ENCODE measurements around the gene ECSIT. TPM values are rescaled to one million over a fixed set of nuclear protein-coding genes. Genes with fewer than 3 reads are reported as not detected.
"Not testable (repeated sequence)": the region's sequence is repeated elsewhere in the genome, so short reads cannot be mapped to it uniquely, and the experiment has no call there.

Gene ECSIT
- polyA plus RNA-seq, 1 donor (not counting 4 experiments of a cell fraction or from before 2014, with no cell fraction given) = 16.0 TPM

- no peaks in the 10 kb centered on the region for H4K20me1 ChIP-seq (ENCODE audit: control insufficient read depth, extremely low read depth, insufficient read depth, low read length)
- no peak overlapping the region for H3K4me2 ChIP-seq (ENCODE audit: control insufficient read depth, extremely low read depth, insufficient read depth, low read depth, low read length)
- dilution Hi-C loops (cut with MboI; ENCODE audit: extremely low pct_ligation_motif_present, low sequenced_read_pairs) = no loop called here
- H3K4me3 ChIP-seq (ENCODE audit: control insufficient read depth in 2 of 3, extremely low read depth in 1 of 3, insufficient read depth in 2 of 3, low read depth in 1 of 3, low read length in 3 of 3) = no peak overlapping the region
- H3K9me1 ChIP-seq (ENCODE audit: control insufficient read depth, extremely low read depth, insufficient read depth, low read length) = no peaks in the 10 kb centered on the region
- no peaks in the 10 kb centered on the region for H3K9me3 ChIP-seq (ENCODE audit: control insufficient read depth, low read depth, low read length)
- H3K36me3 ChIP-seq (ENCODE audit: control insufficient read depth in 2 of 2, extremely low read depth in 1 of 2, insufficient read depth in 2 of 2, low read length in 2 of 2) = no peaks in the 10 kb centered on the region
- no peak overlapping the region for H3K27ac ChIP-seq (ENCODE audit: control insufficient read depth, insufficient read depth, low read length)
- peaks cover 13% of the 10 kb centered on the region for H3K4me1 ChIP-seq (ENCODE audit: control insufficient read depth, extremely low read depth, insufficient read depth, low read length)
- DNase-seq (ENCODE audit: low read depth, low spot score) (no peak), FAIRE-seq (no peak)
- TF ChIP-seq, protein P1, sequence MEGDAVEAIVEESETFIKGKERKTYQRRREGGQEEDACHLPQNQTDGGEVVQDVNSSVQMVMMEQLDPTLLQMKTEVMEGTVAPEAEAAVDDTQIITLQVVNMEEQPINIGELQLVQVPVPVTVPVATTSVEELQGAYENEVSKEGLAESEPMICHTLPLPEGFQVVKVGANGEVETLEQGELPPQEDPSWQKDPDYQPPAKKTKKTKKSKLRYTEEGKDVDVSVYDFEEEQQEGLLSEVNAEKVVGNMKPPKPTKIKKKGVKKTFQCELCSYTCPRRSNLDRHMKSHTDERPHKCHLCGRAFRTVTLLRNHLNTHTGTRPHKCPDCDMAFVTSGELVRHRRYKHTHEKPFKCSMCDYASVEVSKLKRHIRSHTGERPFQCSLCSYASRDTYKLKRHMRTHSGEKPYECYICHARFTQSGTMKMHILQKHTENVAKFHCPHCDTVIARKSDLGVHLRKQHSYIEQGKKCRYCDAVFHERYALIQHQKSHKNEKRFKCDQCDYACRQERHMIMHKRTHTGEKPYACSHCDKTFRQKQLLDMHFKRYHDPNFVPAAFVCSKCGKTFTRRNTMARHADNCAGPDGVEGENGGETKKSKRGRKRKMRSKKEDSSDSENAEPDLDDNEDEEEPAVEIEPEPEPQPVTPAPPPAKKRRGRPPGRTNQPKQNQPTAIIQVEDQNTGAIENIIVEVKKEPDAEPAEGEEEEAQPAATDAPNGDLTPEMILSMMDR (optimal IDR thresholded peaks at IDR 0.05 in 1 of 3, IDR thresholded peaks at IDR 0.05 in 1 of 3, conservative IDR thresholded peaks at IDR 0.05 in 1 of 3; ENCODE audit: extremely low read depth in 1 of 3, insufficient read depth in 2 of 3, low read length in 3 of 3) = no peak
- TF ChIP-seq EZH2 (IDR thresholded peaks at IDR 0.05; ENCODE audit: low read length) = no peak
- no peaks in the 10 kb centered on the region for H3K79me2 ChIP-seq (ENCODE audit: control insufficient read depth, insufficient read depth, low read length)
- no peak overlapping the region for H3K9ac ChIP-seq (ENCODE audit: control insufficient read depth, extremely low read depth, insufficient read depth, low read length)
- H3K27me3 ChIP-seq (ENCODE audit: control insufficient read depth, extremely low read depth, insufficient read depth, low read length) = no peaks in the 10 kb centered on the region
- no peak overlapping the region for H2AFZ ChIP-seq (ENCODE audit: control insufficient read depth, low read length)
Observed at GRCh38 chr19:11576227-11576626, 47.3 kb upstream of the ECSIT start.

- no peaks in the 10 kb centered on the region for H3K9me1 ChIP-seq (ENCODE audit: control insufficient read depth, extremely low read depth, insufficient read depth, low read length)
- peaks cover 13% of the 10 kb centered on the region for H3K4me1 ChIP-seq (ENCODE audit: control insufficient read depth, extremely low read depth, insufficient read depth, low read length)
- H3K9ac ChIP-seq (ENCODE audit: control insufficient read depth, extremely low read depth, insufficient read depth, low read length) = no peak overlapping the region
- dilution Hi-C loops (cut with MboI; ENCODE audit: extremely low pct_ligation_motif_present, low sequenced_read_pairs) = no loop called here
- H3K9me3 ChIP-seq (ENCODE audit: control insufficient read depth, low read depth, low read length) = no peaks in the 10 kb centered on the region
- no peaks in the 10 kb centered on the region for H3K36me3 ChIP-seq (ENCODE audit: control insufficient read depth in 2 of 2, extremely low read depth in 1 of 2, insufficient read depth in 2 of 2, low read length in 2 of 2)
- no peaks in the 10 kb centered on the region for H3K79me2 ChIP-seq (ENCODE audit: control insufficient read depth, insufficient read depth, low read length)
- FAIRE-seq (no peak), DNase-seq (ENCODE audit: low read depth, low spot score) (no peak)
- H3K27ac ChIP-seq (ENCODE audit: control insufficient read depth, insufficient read depth, low read length) = no peak overlapping the region
- TF ChIP-seq EZH2 (IDR thresholded peaks at IDR 0.05; ENCODE audit: low read length) = no peak
- TF ChIP-seq, protein P1 (optimal IDR thresholded peaks at IDR 0.05 in 1 of 3, IDR thresholded peaks at IDR 0.05 in 1 of 3, conservative IDR thresholded peaks at IDR 0.05 in 1 of 3; ENCODE audit: extremely low read depth in 1 of 3, insufficient read depth in 2 of 3, low read length in 3 of 3) = no peak
- no peak overlapping the region for H3K4me2 ChIP-seq (ENCODE audit: control insufficient read depth, extremely low read depth, insufficient read depth, low read depth, low read length)
- no peak overlapping the region for H2AFZ ChIP-seq (ENCODE audit: control insufficient read depth, low read length)
- H3K4me3 ChIP-seq (ENCODE audit: control insufficient read depth in 2 of 3, extremely low read depth in 1 of 3, insufficient read depth in 2 of 3, low read depth in 1 of 3, low read length in 3 of 3) = no peak overlapping the region
- H4K20me1 ChIP-seq (ENCODE audit: control insufficient read depth, extremely low read depth, insufficient read depth, low read length) = no peaks in the 10 kb centered on the region
- no peaks in the 10 kb centered on the region for H3K27me3 ChIP-seq (ENCODE audit: control insufficient read depth, extremely low read depth, insufficient read depth, low read length)
Observed at GRCh38 chr19:11574689-11575088, 45.8 kb upstream of the ECSIT start.

DNA sequence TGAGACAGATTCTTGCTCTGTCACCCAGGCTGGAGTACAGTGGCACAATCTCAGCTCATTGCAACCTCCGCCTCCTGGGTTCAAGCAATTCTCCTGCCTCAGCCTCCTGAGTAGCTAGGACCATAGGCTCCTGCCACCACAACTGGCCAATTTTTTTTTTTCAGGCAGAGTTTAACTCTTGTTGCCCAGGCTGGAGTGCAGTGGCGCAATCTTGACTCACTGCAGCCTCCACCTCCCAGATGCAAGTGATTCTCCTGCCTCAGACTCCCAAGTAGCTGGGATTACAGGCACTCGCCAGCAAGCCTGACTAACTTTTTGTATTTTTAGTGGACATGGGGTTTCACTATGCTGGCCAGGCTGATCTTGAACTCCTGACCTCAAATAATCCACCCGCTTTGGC, 44.8 kb upstream of the ECSIT start:
- H3K4me1 ChIP-seq (ENCODE audit: control insufficient read depth, extremely low read depth, insufficient read depth, low read length) = peaks cover 13% of the 10 kb centered on the region
- H3K9me1 ChIP-seq (ENCODE audit: control insufficient read depth, extremely low read depth, insufficient read depth, low read length); H3K27me3 ChIP-seq (ENCODE audit: control insufficient read depth, extremely low read depth, insufficient read depth, low read length); H3K79me2 ChIP-seq (ENCODE audit: control insufficient read depth, insufficient read depth, low read length); H3K27ac ChIP-seq (ENCODE audit: control insufficient read depth, insufficient read depth, low read length); H3K4me2 ChIP-seq (ENCODE audit: control insufficient read depth, extremely low read depth, insufficient read depth, low read depth, low read length); H2AFZ ChIP-seq (ENCODE audit: control insufficient read depth, low read length); H4K20me1 ChIP-seq (ENCODE audit: control insufficient read depth, extremely low read depth, insufficient read depth, low read length); dilution Hi-C loops (cut with MboI; ENCODE audit: extremely low pct_ligation_motif_present, low sequenced_read_pairs); DNase-seq (ENCODE audit: low read depth, low spot score); FAIRE-seq; H3K9me3 ChIP-seq (ENCODE audit: control insufficient read depth, low read depth, low read length); H3K9ac ChIP-seq (ENCODE audit: control insufficient read depth, extremely low read depth, insufficient read depth, low read length); H3K4me3 ChIP-seq (ENCODE audit: control insufficient read depth in 2 of 3, extremely low read depth in 1 of 3, insufficient read depth in 2 of 3, low read depth in 1 of 3, low read length in 3 of 3); H3K36me3 ChIP-seq (ENCODE audit: control insufficient read depth in 2 of 2, extremely low read depth in 1 of 2, insufficient read depth in 2 of 2, low read length in 2 of 2): not testable (repeated sequence)

DNA sequence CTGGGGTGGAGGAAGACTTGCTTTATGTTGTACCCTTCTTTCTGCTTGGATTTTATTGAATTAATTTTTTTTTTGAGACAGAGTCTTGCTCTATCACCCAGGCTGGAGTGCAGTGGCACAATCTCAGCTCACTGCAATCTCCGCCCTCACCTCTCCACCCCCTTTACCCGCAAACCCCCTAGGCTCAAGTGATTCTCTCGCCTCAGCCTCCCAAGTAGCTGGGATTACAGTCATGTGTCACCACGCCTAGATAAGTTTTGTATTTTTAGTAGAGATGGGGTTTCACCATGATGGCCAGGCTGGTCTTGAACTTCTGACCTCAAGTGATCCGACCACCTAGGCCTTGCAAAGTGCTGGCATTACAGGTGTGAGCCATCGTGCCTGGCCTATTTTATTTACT, 44.4 kb upstream of the ECSIT start:
- H3K4me2 ChIP-seq (ENCODE audit: control insufficient read depth, extremely low read depth, insufficient read depth, low read depth, low read length) = not testable (repeated sequence)

More for the DNA sequence above, 44.4 kb upstream of the ECSIT start:
- H3K9me3 ChIP-seq (ENCODE audit: control insufficient read depth, low read depth, low read length); H3K4me1 ChIP-seq (ENCODE audit: control insufficient read depth, extremely low read depth, insufficient read depth, low read length); H3K27ac ChIP-seq (ENCODE audit: control insufficient read depth, insufficient read depth, low read length); H3K27me3 ChIP-seq (ENCODE audit: control insufficient read depth, extremely low read depth, insufficient read depth, low read length); H3K79me2 ChIP-seq (ENCODE audit: control insufficient read depth, insufficient read depth, low read length); H3K36me3 ChIP-seq (ENCODE audit: control insufficient read depth in 2 of 2, extremely low read depth in 1 of 2, insufficient read depth in 2 of 2, low read length in 2 of 2); H2AFZ ChIP-seq (ENCODE audit: control insufficient read depth, low read length); dilution Hi-C loops (cut with MboI; ENCODE audit: extremely low pct_ligation_motif_present, low sequenced_read_pairs); H3K9me1 ChIP-seq (ENCODE audit: control insufficient read depth, extremely low read depth, insufficient read depth, low read length); H3K9ac ChIP-seq (ENCODE audit: control insufficient read depth, extremely low read depth, insufficient read depth, low read length); FAIRE-seq; H4K20me1 ChIP-seq (ENCODE audit: control insufficient read depth, extremely low read depth, insufficient read depth, low read length); H3K4me3 ChIP-seq (ENCODE audit: control insufficient read depth in 2 of 3, extremely low read depth in 1 of 3, insufficient read depth in 2 of 3, low read depth in 1 of 3, low read length in 3 of 3); DNase-seq (ENCODE audit: low read depth, low spot score): not testable (repeated sequence)

Measured in keratinocyte (primary cell).